ENCODE measurements around the gene ADAMTS13. TPM values are rescaled to one million over a fixed set of nuclear protein-coding genes. Genes with fewer than 3 reads are reported as not detected.
A peak's percentile ranks its signal among the peaks of the same experiment; 100 is the strongest.

Gene ADAMTS13
- total RNA-seq, 6 experiments from 2014 or later, result 8.1 to 27.7 (median 11.3) TPM

DNA sequence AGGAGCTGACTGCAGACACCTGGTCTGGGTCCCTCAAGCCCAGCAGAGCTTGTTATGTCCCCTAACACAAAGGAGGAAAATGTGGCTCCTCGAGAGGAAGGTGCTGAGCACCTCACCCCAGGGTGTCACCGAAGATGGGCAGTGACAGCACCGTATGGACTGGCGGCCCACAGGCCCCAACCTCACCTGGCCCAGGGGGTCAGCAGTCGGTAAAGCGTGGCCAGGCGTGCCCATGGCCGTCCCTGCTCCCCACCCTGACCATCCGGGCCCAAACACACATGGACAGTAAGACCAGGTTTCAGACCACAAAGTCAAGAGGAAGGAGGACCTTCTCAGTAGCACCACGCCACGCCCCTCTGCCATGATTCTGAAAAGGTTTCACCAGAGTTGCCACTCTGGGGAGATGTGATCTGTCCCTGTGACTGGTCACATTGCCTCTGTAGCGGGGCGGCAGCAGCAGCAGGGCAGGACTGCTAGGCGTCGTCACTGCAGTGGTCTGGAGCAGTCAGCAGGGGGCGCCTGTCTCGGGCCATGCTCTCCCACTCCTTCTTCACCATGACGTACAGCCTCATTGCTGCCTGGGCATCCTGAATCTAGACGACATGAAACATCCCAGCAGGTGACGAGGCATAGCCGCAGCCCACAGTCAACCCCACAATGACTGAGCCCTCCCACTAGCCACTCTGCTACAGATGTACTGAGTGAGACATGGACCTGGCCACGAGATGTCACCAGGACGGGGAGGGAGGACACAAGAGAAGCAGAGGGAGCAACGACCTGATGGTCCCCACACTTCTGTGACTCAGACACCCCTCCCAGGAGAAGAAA, 15.5 kb upstream of the ADAMTS13 start:
- no peak overlapping the region for H3K4me3 ChIP-seq
- WGBS (ENCODE audit: insufficient coverage, low coverage, low lambda C conversion rate, missing lambda C conversion rate), result 37% methylated on average over 13 of the region's 24 CpGs

GRCh38 chr9:133408042-133408441, 14.1 kb upstream of the ADAMTS13 start:
- TF ChIP-seq CTCF (IDR thresholded peaks at IDR 0.05) (no peak), POLR2A (IDR thresholded peaks at IDR 0.05) (no peak)
- peaks cover 3 to 64% (median 22%) of the 10 kb centered on the region in 4 donors for H3K36me3 ChIP-seq
- WGBS (ENCODE audit: insufficient coverage, low coverage, low lambda C conversion rate, missing lambda C conversion rate), result 80% methylated on average over 1 of the region's 1 CpG
- no peaks in the 10 kb centered on the region for H3K9me3 ChIP-seq
- H3K4me1 ChIP-seq, result peaks cover 0 to 9% (median 2%) of the 10 kb centered on the region in 4 donors
- no peak for DNase-seq
- ATAC-seq, result no peak
- H3K27me3 ChIP-seq, result no peaks in the 10 kb centered on the region
- H3K4me3 ChIP-seq, result no peak overlapping the region
- H3K27ac ChIP-seq, result no peak overlapping the region
- intact Hi-C loops (cut with DNase I), result loop anchor here in 1 of 2 donors (5.0 to 10.0 kb wide), 2 partner anchors 53 to 74 kb away; partner anchors contain the start of genes SURF1 and SURF2

More for the DNA sequence above, 15.5 kb upstream of the ADAMTS13 start:
- H3K36me3 ChIP-seq, result peaks cover 3 to 52% (median 18%) of the 10 kb centered on the region in 4 donors
- H3K27ac ChIP-seq, result no peak overlapping the region
- peak; percentile 74 to 82 (median 81) for DNase-seq
- TF ChIP-seq POLR2A (IDR thresholded peaks at IDR 0.05) (no peak), CTCF (IDR thresholded peaks at IDR 0.05) (peak; percentile 87 to 93 (median 92))
- no peaks in the 10 kb centered on the region for H3K27me3 ChIP-seq
- intact Hi-C loops (cut with DNase I), result loop anchor here in 1 of 2 donors (5.0 to 10.0 kb wide), 2 partner anchors 52 to 76 kb away; partner anchors contain the start of genes SURF1 and SURF2
- H3K4me1 ChIP-seq, result peaks cover 0 to 9% (median 2%) of the 10 kb centered on the region in 4 donors
- peak; percentile 84 to 91 (median 88) for ATAC-seq
- no peaks in the 10 kb centered on the region for H3K9me3 ChIP-seq

GRCh38 chr9:133415170-133415569, 7.0 kb upstream of the ADAMTS13 start:
- H3K4me3 ChIP-seq, result no peak overlapping the region
- ATAC-seq (no peak), DNase-seq (no peak)
- H3K36me3 ChIP-seq, result peaks cover 0 to 45% (median 12%) of the 10 kb centered on the region in 4 donors
- no peak overlapping the region for H3K27ac ChIP-seq
- TF ChIP-seq POLR2A (IDR thresholded peaks at IDR 0.05) (no peak), CTCF (IDR thresholded peaks at IDR 0.05) (no peak)
- no peaks in the 10 kb centered on the region for H3K9me3 ChIP-seq
- H3K27me3 ChIP-seq, result no peaks in the 10 kb centered on the region
- intact Hi-C loops (cut with DNase I), result no loop called here
- H3K4me1 ChIP-seq, result peaks cover 0 to 22% (median 7%) of the 10 kb centered on the region in 4 donors
- 77% methylated on average over 1 of the region's 1 CpG for WGBS (ENCODE audit: insufficient coverage, low coverage, low lambda C conversion rate, missing lambda C conversion rate)

- peak within 1 kb of the TSS; percentile 89 to 97 (median 94) for H3K4me3 ChIP-seq
- peaks cover 0 to 20% (median 3%) of the 10 kb centered on the region in 4 donors for H3K36me3 ChIP-seq
- under 1% methylated on average over 43 of the region's 75 CpGs for WGBS (ENCODE audit: insufficient coverage, low coverage, low lambda C conversion rate, missing lambda C conversion rate)
- DNase-seq (peak; percentile 76 to 88 (median 88)), ATAC-seq (peak; percentile 91 to 96 (median 94))
- no peak for TF ChIP-seq CTCF (IDR thresholded peaks at IDR 0.05)
- peak; percentile 51 for TF ChIP-seq POLR2A (IDR thresholded peaks at IDR 0.05)
- H3K4me1 ChIP-seq, result peaks cover 0 to 22% (median 7%) of the 10 kb centered on the region in 4 donors
- H3K27ac ChIP-seq, result peak within 1 kb of the TSS; percentile 49 to 63 (median 61)
- intact Hi-C loops (cut with DNase I), result no loop called here
- H3K9me3 ChIP-seq, result no peaks in the 10 kb centered on the region
- H3K27me3 ChIP-seq, result no peaks in the 10 kb centered on the region
These were observed 4.4 kb upstream of the ADAMTS13 start, which contains the start of gene REXO4 for GRCh38 chr9:133417541-133418461. REXO4 (minus strand) TSS chr9:133418010; CDS start chr9:133417844, 166 bp downstream.
